H1 (cell line): ENCODE measurements around the gene R3HDM2. TPM values are rescaled to one million over a fixed set of nuclear protein-coding genes. Genes with fewer than 3 reads are reported as not detected.

ENCODE experiments used
- CTCF ChIA-PET: fragments of 300-600 bp; sonication (Branson Sonifier 250); formaldehyde crosslinking; loops from one replicate; lab custom pipeline; 2021; ENCODE audit not compliant: partially characterized antibody; lab: Charles Lee
- POLR2A ChIA-PET: fragments of 300-600 bp; sonication (Branson Sonifier 250); formaldehyde crosslinking; loops from one replicate; lab custom pipeline; 2021; ENCODE audit warnings: inconsistent platforms; ENCODE audit not compliant: partially characterized antibody; lab: Charles Lee
- DNase-seq, 2 experiments: peaks; one replicate each; pipeline versions ENCODE4 v3.0.0 to v3.0.0-alpha.2; 2010 to 2022; ENCODE audit warnings: low spot score in 2 of 2, low read depth in 1 of 2, mixed read lengths in 1 of 2
- FAIRE-seq: peaks from 2 replicates; lab custom pipeline; 2011; peaks lifted over from hg19 to GRCh38; lab: Jason Lieb, UNC
- H2AFZ ChIP-seq: 2 replicates; pipeline ENCODE4 v1.8.1; 2012; ENCODE audit warnings: low read length, inconsistent platforms
- H2AK5ac ChIP-seq: 2 replicates; pipeline ENCODE4 v1.6.1; 2013; ENCODE audit warnings: low read depth, low read length
- H2BK120ac ChIP-seq: replicated peaks from 2 replicates; pipeline ENCODE3; 2013; ENCODE audit warnings: low read depth, low read length, inconsistent platforms
- H2BK12ac ChIP-seq: 2 replicates; pipeline ENCODE4 v1.6.1; 2013; ENCODE audit warnings: low read depth, low read length
- H2BK15ac ChIP-seq: 2 replicates; pipeline ENCODE4 v1.6.1; 2013; ENCODE audit warnings: low read length
- H2BK20ac ChIP-seq: 2 replicates; pipeline ENCODE4 v1.6.1; 2013; ENCODE audit warnings: low read length
- H2BK5ac ChIP-seq: 2 replicates; pipeline ENCODE4 v1.6.1; 2013; ENCODE audit warnings: low read depth, low read length
- H3K14ac ChIP-seq: 2 replicates; pipeline ENCODE4 v1.6.1; 2013; ENCODE audit warnings: inconsistent platforms; ENCODE audit not compliant: insufficient read length
- H3K18ac ChIP-seq: 2 replicates; pipeline ENCODE4 v1.6.1; 2013; ENCODE audit warnings: low read length; ENCODE audit errors: extremely low read depth
- H3K23ac ChIP-seq: 2 replicates; pipeline ENCODE4 v1.6.1; 2013; ENCODE audit warnings: inconsistent platforms; ENCODE audit not compliant: insufficient read length
- H3K23me2 ChIP-seq: 2 replicates; pipeline ENCODE4 v1.6.1; 2013; ENCODE audit warnings: low read depth, low read length
- H3K27ac ChIP-seq: 2 replicates; pipeline ENCODE4 v1.6.1; 2011; ENCODE audit warnings: low read depth, low read length, inconsistent platforms
- H3K27me3 ChIP-seq, 4 experiments: replicated peaks in 1 of 4; 1 replicate in 1 of 4; 2 replicates in 3 of 4; pipeline versions ENCODE4 v1.6.1 to v1.8.1; 2011 to 2013; ENCODE audit warnings: low read length in 3 of 4, mild to moderate bottlenecking in 3 of 4, inconsistent platforms in 2 of 4, mixed read lengths in 2 of 4, moderate library complexity in 1 of 4; ENCODE audit not compliant: control insufficient read depth in 3 of 4, insufficient read depth in 3 of 4; ENCODE audit errors: extremely low read depth in 1 of 4
- H3K36me3 ChIP-seq, 4 experiments: 2 replicates each; pipeline versions ENCODE4 v1.6.1 to v1.8.1; 2011 to 2013; ENCODE audit warnings: mild to moderate bottlenecking in 4 of 4, low read length in 3 of 4, moderate library complexity in 2 of 4, control low read depth in 1 of 4, inconsistent platforms in 1 of 4; ENCODE audit not compliant: insufficient read depth in 4 of 4, control insufficient read depth in 2 of 4
- H3K4ac ChIP-seq: replicated peaks from 2 replicates; pipeline ENCODE3; 2013; ENCODE audit warnings: low read length, low read depth, mixed read lengths, inconsistent platforms; ENCODE audit not compliant: insufficient read length
- H3K4me1 ChIP-seq, 4 experiments: replicated peaks in 1 of 4; 1 replicate in 1 of 4; 2 replicates in 3 of 4; pipeline versions ENCODE4 v1.6.1 to v1.8.1; 2011 to 2013; ENCODE audit warnings: low read length in 3 of 4, inconsistent platforms in 2 of 4, mixed read lengths in 1 of 4; ENCODE audit not compliant: insufficient read depth in 4 of 4, control insufficient read depth in 3 of 4
- H3K4me2 ChIP-seq, 2 experiments: 2 replicates each; pipeline versions ENCODE4 v1.6.1 to v1.8.1; 2011 to 2013; ENCODE audit warnings: low read depth in 2 of 2, low read length in 2 of 2, control low read depth in 1 of 2, inconsistent platforms in 1 of 2, mild to moderate bottlenecking in 1 of 2; ENCODE audit not compliant: insufficient read depth in 1 of 2
- H3K4me3 ChIP-seq, 4 experiments: fragments of 200-600, 300-600 bp in 1 of 4; sonication (generic), shearing (Covaris generic), sonication (Bioruptor Twin) in 1 of 4; 2 replicates each; pipeline versions ENCODE4 v1.5.1 to v1.8.1; 2011 to 2016; ENCODE audit warnings: low read length in 4 of 4, low read depth in 3 of 4, control low read depth in 2 of 4, inconsistent platforms in 2 of 4, mild to moderate bottlenecking in 2 of 4, mixed read lengths in 1 of 4, moderate library complexity in 1 of 4; ENCODE audit not compliant: insufficient read depth in 2 of 4; ENCODE audit errors: extremely low read depth in 1 of 4
- H3K56ac ChIP-seq: replicated peaks from 2 replicates; pipeline ENCODE3; 2013; ENCODE audit warnings: low read depth, mild to moderate bottlenecking, mixed read lengths, low read length, inconsistent platforms; ENCODE audit not compliant: insufficient read length
- H3K79me1 ChIP-seq: 2 replicates; pipeline ENCODE4 v1.6.1; 2013; ENCODE audit warnings: low read depth, low read length, control low read depth
- H3K79me2 ChIP-seq, 2 experiments: 2 replicates each; pipeline versions ENCODE4 v1.6.1 to v1.8.1; 2012 to 2013; ENCODE audit warnings: low read length in 2 of 2, mild to moderate bottlenecking in 2 of 2, inconsistent platforms in 1 of 2; ENCODE audit not compliant: insufficient read depth in 2 of 2, control insufficient read depth in 1 of 2
- H3K9ac ChIP-seq, 4 experiments: replicated peaks in 1 of 4; 1 replicate in 1 of 4; 2 replicates in 3 of 4; pipeline versions ENCODE4 v1.6.1 to v1.8.1; 2011 to 2013; ENCODE audit warnings: low read depth in 3 of 4, low read length in 3 of 4, control low read depth in 2 of 4, mild to moderate bottlenecking in 2 of 4, moderate library complexity in 2 of 4, inconsistent platforms in 1 of 4; ENCODE audit errors: extremely low read depth in 1 of 4
- H3K9me3 ChIP-seq, 2 experiments: 2 replicates each; pipeline versions ENCODE4 v1.6.1 to v1.8.1; 2012 to 2013; ENCODE audit warnings: mild to moderate bottlenecking in 2 of 2, moderate library complexity in 2 of 2, control low read depth in 1 of 2, inconsistent platforms in 1 of 2, low read depth in 1 of 2, low read length in 1 of 2, mixed read lengths in 1 of 2; ENCODE audit not compliant: insufficient read depth in 2 of 2
- H4K20me1 ChIP-seq, 2 experiments: replicated peaks in 1 of 2; 2 replicates each; pipeline versions ENCODE3 to v1.8.1; 2011 to 2013; ENCODE audit warnings: inconsistent platforms in 2 of 2, low read length in 2 of 2, mild to moderate bottlenecking in 1 of 2; ENCODE audit not compliant: insufficient read depth in 2 of 2, control insufficient read depth in 1 of 2
- H4K5ac ChIP-seq: 2 replicates; pipeline ENCODE4 v1.6.1; 2013; ENCODE audit warnings: low read length, low read depth, mixed read lengths, inconsistent platforms; ENCODE audit not compliant: insufficient read length
- H4K8ac ChIP-seq: 2 replicates; pipeline ENCODE4 v1.8.0; 2013; ENCODE audit warnings: mild to moderate bottlenecking, moderate library complexity, low read length, inconsistent platforms; ENCODE audit not compliant: insufficient read depth; ENCODE audit errors: extremely low read depth
- H4K91ac ChIP-seq: replicated peaks from 2 replicates; pipeline ENCODE3; 2013; ENCODE audit warnings: low read length, mixed read lengths, inconsistent platforms; ENCODE audit not compliant: insufficient read length
- CBX5 ChIP-seq: fragments of 300-800, 300-1000 bp; sonication (generic); IDR thresholded peaks from 2 replicates; pipeline ENCODE4 v1.7.1; 2016; ENCODE audit warnings: antibody characterized with exemption, low read length, low read depth
- EP300 ChIP-seq, 2 experiments: IDR thresholded peaks; 1 replicate in 1 of 2; 2 replicates in 1 of 2; pipeline ENCODE4 v1.6.1; 2011 to 2012; ENCODE audit warnings: low read depth in 2 of 2, low read length in 2 of 2, mild to moderate bottlenecking in 2 of 2, borderline replicate concordance in 1 of 2, inconsistent platforms in 1 of 2, moderate library complexity in 1 of 2
- EZH2 ChIP-seq: fragments of 200-600 bp; sonication (generic); IDR thresholded peaks from 2 replicates; pipeline ENCODE4 v1.7.1; 2012; ENCODE audit warnings: low read depth, mild to moderate bottlenecking, moderate library complexity, low read length, inconsistent platforms; ENCODE audit not compliant: severe bottlenecking
- POU5F1 ChIP-seq: IDR thresholded peaks from 2 replicates; pipeline ENCODE4 v1.6.1; 2011; ENCODE audit warnings: low read depth, mild to moderate bottlenecking, low read length, moderate library complexity
- ZNF274 ChIP-seq: IDR thresholded peaks from 2 replicates; pipeline ENCODE4 v1.7.0; 2012; ENCODE audit warnings: low read length, borderline replicate concordance; ENCODE audit errors: extremely low read depth
- WGBS, 2 experiments: shearing (Covaris generic) in 1 of 2; methylation state at CpG; one replicate each; pipeline versions ENCODE4 v1.1.6 to v1.1.7; 2013 to 2015; ENCODE audit warnings: low lambda C conversion rate in 2 of 2, mixed read lengths in 2 of 2, inconsistent platforms in 1 of 2, low coverage in 1 of 2, missing lambda C conversion rate in 1 of 2; ENCODE audit not compliant: insufficient replicate concordance in 2 of 2, insufficient coverage in 1 of 2, insufficient read length in 1 of 2; ENCODE audit errors: extremely low coverage in 1 of 2, missing lambda C conversion rate in 1 of 2; 5-methylcytosine and 5-hydroxymethylcytosine counted together
- polyA plus RNA-seq, 7 experiments: library from polyadenylated mRNA; depleted of rRNA in 3 of 7; stranded (reverse) in 5 of 7; unstranded in 2 of 7; fragments of >200 nt in 5 of 7; fragments of 200-250 nt in 2 of 7; gene quantifications; 1 replicate in 5 of 7; 2 replicates in 1 of 7; 4 replicates in 1 of 7; pipeline versions ENCODE4 v1.2.1 to v1.2.3, GENCODE V29; 2011 to 2013; ENCODE audit warnings: missing spikeins in 2 of 7, mixed read lengths in 2 of 7
- total RNA-seq: library from RNA; stranded (reverse); fragmentation: NEBNext Ultra II Directional; extraction: Animal tissue kit (Norgen Biotek cat#: 25700); gene quantifications from 2 replicates; pipeline ENCODE4 v1.2.1, GENCODE V29; 2021
- TF ChIP-seq, protein P1 (sequence below): IDR thresholded peaks from 2 replicates; pipeline ENCODE4 v1.6.1; 2011; ENCODE audit warnings: low read depth, mild to moderate bottlenecking, low read length; ENCODE audit not compliant: insufficient read depth
- TF ChIP-seq, protein P2 (sequence below), 3 experiments: IDR thresholded peaks; 1 replicate in 2 of 3; 2 replicates in 1 of 3; pipeline versions ENCODE4 v1.5.1 to v1.6.1; 2011; ENCODE audit warnings: low read length in 3 of 3, mild to moderate bottlenecking in 3 of 3, inconsistent platforms in 2 of 3, low read depth in 1 of 3, moderate library complexity in 1 of 3; ENCODE audit not compliant: insufficient read depth in 1 of 3; ENCODE audit errors: control extremely low read depth in 1 of 3

R3HDM2 gene
- total and polyA plus RNA-seq, 2 of the 8 experiments (the other 6 are each of a cell fraction or from before 2014, with no cell fraction given), result 25.6 to 27.0 TPM

DNA sequence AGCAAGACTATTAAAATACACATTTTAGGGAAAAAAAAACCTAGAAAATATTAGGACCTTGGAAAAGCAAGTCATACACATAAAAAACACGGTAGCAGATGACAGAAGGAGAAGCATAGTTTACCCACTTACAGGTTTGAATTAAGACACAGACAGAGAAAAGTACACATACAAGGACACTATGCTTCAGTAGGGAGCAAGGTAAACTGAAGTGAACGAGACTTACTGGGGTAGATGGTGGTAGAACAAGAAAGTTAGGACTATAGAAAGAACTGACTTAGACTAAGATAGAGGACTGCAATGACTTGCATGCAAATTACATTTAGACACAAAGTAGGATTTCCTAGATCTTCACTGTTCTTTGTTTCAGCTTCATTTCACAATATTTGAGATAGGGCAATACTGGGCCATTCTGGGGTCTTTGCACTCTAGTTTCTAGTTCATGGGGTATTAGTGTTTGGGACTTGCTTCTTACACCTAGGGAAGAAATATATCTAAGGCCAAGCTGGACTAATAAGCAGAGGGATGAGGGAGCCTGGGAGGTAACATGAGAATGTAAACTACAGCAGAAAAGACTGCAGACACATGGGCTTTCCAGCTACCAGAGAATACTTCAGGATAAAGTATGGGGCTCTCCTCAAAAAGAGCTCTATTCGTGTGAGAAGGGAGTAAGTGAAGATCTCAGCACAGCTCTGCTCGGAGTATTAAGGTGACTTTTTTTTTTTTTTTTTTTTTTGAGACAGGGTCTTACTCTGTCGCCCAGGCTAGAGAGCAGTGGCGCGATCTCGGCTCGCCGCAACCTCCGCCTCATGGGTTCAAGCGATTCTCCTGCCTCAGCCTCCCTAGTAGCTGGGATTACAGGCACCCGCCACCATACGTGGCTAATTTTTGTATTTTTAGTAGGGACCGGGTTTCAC, 152.1 kb downstream of the R3HDM2 start:
- Histone ChIP-seq H3K27me3 (no peaks in the 10 kb centered on the region), H4K5ac (no peak overlapping the region), H3K4me3 (no peak overlapping the region), H3K79me2 (no peaks in the 10 kb centered on the region), H3K23ac (no peak overlapping the region), H3K23me2 (no peaks in the 10 kb centered on the region), H2AK5ac (no peak overlapping the region), H2BK20ac (no peak overlapping the region), H3K56ac (no peak overlapping the region), H3K36me3 (peaks cover 0 to 8% (median 4%) of the 10 kb centered on the region in 4 experiments; a peak in 5 of 8 replicates), H3K9ac (no peak overlapping the region; a peak in 1 of 7 replicates), H4K8ac (no peak overlapping the region), H3K4ac (no peak overlapping the region), H2AFZ (no peak overlapping the region), H2BK12ac (no peak overlapping the region), H3K9me3 (no peaks in the 10 kb centered on the region), H3K4me2 (no peak overlapping the region), H3K18ac (no peak overlapping the region), H3K14ac (no peak overlapping the region), H4K20me1 (no peaks in the 10 kb centered on the region), H3K27ac (no peak overlapping the region), H3K79me1 (no peaks in the 10 kb centered on the region), H2BK5ac (no peak overlapping the region), H2BK120ac (no peak overlapping the region), H2BK15ac (no peak overlapping the region), H4K91ac (no peak overlapping the region), H3K4me1 (0 out of 7 replicates have a peak, but pooled peaks cover 0 to 2% (median 0%) of the 10 kb centered on the region in 4 experiments)
- ChIA-PET POLR2A (interaction anchor here (0.5 to 1.2 kb wide), 2 partner anchors 17 to 179 kb away, joined by 3 read pairs; no protein-coding TSS in a partner anchor), CTCF (interaction anchor here (0.7 to 4.2 kb wide), 10 partner anchors 7 to 180 kb away, joined by 3 to 36 read pairs (median 8); no protein-coding TSS in a partner anchor)
- FAIRE-seq, result no peak
- no peak for DNase-seq
- 92% methylated on average over 5 of the region's 15 CpGs; no CpG with 5 or more reads in 1 of the 2 experiments for WGBS, 2 experiments
- TF ChIP-seq POU5F1 (no peak), EZH2 (no peak), EP300 (IDR thresholded peaks at IDR 0.05; ENCODE audit: borderline replicate concordance in 1 of 2, low read depth in 2 of 2, low read length in 2 of 2) (no peak), ZNF274 (no peak), CBX5 (no peak)
- TF ChIP-seq, protein P1, sequence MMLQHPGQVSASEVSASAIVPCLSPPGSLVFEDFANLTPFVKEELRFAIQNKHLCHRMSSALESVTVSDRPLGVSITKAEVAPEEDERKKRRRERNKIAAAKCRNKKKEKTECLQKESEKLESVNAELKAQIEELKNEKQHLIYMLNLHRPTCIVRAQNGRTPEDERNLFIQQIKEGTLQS, result no peak
- TF ChIP-seq, protein P2, sequence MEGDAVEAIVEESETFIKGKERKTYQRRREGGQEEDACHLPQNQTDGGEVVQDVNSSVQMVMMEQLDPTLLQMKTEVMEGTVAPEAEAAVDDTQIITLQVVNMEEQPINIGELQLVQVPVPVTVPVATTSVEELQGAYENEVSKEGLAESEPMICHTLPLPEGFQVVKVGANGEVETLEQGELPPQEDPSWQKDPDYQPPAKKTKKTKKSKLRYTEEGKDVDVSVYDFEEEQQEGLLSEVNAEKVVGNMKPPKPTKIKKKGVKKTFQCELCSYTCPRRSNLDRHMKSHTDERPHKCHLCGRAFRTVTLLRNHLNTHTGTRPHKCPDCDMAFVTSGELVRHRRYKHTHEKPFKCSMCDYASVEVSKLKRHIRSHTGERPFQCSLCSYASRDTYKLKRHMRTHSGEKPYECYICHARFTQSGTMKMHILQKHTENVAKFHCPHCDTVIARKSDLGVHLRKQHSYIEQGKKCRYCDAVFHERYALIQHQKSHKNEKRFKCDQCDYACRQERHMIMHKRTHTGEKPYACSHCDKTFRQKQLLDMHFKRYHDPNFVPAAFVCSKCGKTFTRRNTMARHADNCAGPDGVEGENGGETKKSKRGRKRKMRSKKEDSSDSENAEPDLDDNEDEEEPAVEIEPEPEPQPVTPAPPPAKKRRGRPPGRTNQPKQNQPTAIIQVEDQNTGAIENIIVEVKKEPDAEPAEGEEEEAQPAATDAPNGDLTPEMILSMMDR (IDR thresholded peaks at IDR 0.05; ENCODE audit: control extremely low read depth in 1 of 3, insufficient read depth in 1 of 3, low read depth in 1 of 3, low read length in 3 of 3), result no peak
